Adrenal gland (tissue), 5 donors: ENCODE data around the gene RGPD4.

Experiments used
- POLR2A ChIP-seq, 2 donors: fragments of 450-650 bp; IDR thresholded peaks; one replicate each; pipeline ENCODE4 v1.6.1; 2017; ENCODE audit warnings: antibody characterized with exemption in 2 of 2, mild to moderate bottlenecking in 2 of 2, moderate library complexity in 1 of 2
- TF ChIP-seq, protein P1 (sequence below), 6 experiments: fragments of 450-650 bp in 4 of 6; fragments of 200-600 bp in 2 of 6; sonication (generic) in 1 of 6; IDR thresholded peaks; 1 replicate in 5 of 6; 2 replicates in 1 of 6; pipeline versions ENCODE4 v1.5.1 to v1.8.0; 2016 to 2021; ENCODE audit warnings: antibody characterized with exemption in 6 of 6, mild to moderate bottlenecking in 2 of 6, moderate library complexity in 1 of 6
- donor health status: DM: no; HTN: no; CAD: no.

DNA sequence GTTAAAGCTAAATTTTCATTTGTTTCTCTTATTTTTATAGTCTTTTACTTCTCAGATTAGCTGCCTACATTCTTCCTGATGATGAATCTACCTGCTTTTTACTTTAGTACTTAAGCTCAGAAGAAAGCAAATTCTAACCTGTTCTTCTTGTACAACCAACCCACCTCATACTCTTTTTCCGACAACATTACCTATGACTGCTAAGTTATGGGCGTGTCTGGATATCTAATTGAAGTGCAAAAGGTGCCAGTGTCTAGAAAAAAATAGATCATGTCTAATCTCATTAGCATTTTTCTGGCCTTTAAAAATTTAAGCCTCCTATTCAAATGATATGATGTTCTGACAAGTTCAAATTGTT is 1.5 kb upstream of the RGPD4 start:
- TF ChIP-seq, protein P1, sequence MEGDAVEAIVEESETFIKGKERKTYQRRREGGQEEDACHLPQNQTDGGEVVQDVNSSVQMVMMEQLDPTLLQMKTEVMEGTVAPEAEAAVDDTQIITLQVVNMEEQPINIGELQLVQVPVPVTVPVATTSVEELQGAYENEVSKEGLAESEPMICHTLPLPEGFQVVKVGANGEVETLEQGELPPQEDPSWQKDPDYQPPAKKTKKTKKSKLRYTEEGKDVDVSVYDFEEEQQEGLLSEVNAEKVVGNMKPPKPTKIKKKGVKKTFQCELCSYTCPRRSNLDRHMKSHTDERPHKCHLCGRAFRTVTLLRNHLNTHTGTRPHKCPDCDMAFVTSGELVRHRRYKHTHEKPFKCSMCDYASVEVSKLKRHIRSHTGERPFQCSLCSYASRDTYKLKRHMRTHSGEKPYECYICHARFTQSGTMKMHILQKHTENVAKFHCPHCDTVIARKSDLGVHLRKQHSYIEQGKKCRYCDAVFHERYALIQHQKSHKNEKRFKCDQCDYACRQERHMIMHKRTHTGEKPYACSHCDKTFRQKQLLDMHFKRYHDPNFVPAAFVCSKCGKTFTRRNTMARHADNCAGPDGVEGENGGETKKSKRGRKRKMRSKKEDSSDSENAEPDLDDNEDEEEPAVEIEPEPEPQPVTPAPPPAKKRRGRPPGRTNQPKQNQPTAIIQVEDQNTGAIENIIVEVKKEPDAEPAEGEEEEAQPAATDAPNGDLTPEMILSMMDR (IDR thresholded peaks at IDR 0.05) = no peak
- no peak for TF ChIP-seq POLR2A (IDR thresholded peaks at IDR 0.05)
